NCI-H2107 treated with DMSO at 0.1 percent for 48 hours (cell line): ENCODE results near the gene USP32.

Source experiments
- DNase-seq: peaks from one replicate; lab custom pipeline; 2025; ENCODE audit not compliant: unreplicated experiment; lab: John Stamatoyannopoulos, UW

The USP32 gene

GRCh38 chr17:60303406-60304099, 88.4 kb downstream of the USP32 start:
- no peak for DNase-seq

GRCh38 chr17:60301649-60302048, 90.3 kb downstream of the USP32 start:
- DNase-seq, result no peak

GRCh38 chr17:60300949-60301348, 91.0 kb downstream of the USP32 start:
- DNase-seq, result no peak

- DNase-seq, result no peak
Measured at GRCh38 chr17:60300011-60300410, 91.9 kb downstream of the USP32 start.

DNA sequence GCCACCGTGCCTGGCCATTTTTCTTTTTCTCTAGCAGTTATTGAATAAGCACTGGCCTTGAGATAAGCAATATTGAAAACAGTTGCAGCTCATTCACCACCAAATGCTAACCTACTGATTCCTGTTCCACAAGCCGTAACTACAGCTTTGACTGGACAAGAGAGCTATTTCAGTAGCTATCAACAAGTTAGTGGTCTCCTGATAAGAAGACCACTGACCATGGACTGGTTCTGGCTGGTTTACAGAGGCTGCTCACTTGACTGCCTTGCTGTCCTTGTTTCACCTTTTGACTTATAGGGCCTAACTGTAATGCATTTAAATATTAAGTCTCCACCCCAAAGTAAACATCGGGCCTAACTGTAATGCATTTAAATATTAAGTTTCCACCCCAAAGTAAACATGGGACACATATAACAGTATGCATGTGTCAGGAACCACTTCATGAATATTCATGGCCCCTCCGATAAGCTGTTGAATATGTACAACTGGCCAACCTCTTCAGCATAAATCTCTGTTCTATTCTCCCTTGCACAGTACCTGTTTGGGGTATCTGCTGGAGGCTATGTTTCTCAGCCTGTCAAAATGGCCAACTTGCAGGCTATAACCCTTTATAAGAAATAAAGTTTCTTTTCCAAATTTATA, 94.1 kb downstream of the USP32 start:
- no peak for DNase-seq

GRCh38 chr17:60296177-60296576, 95.8 kb downstream of the USP32 start:
- DNase-seq, result no peak

- no peak for DNase-seq
Measured at GRCh38 chr17:60293580-60294335, 98.2 kb downstream of the USP32 start.

GRCh38 chr17:60292697-60293096, 99.2 kb downstream of the USP32 start:
- no peak for DNase-seq

- DNase-seq, result no peak
Measured at GRCh38 chr17:60284709-60285108, 107.2 kb downstream of the USP32 start.

DNA sequence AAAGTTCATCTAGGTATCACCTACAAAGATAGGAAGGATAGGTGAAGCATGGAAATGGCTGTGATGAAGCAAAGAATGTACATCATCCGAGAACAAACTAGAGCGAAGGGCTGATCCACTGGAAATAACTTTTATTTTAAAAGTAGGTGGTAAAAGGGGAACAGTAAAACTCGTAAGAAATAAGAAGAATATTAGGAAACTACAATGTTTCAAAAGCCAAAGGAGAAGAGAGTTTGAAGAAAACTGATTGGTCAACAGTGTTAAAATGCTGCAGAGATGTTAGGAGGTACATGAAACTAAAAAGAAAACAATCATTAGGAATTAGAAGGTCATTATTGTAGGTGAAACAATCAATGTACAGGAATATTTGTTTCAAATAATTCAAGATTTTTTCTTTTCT, 108.1 kb downstream of the USP32 start:
- DNase-seq, result no peak

DNA sequence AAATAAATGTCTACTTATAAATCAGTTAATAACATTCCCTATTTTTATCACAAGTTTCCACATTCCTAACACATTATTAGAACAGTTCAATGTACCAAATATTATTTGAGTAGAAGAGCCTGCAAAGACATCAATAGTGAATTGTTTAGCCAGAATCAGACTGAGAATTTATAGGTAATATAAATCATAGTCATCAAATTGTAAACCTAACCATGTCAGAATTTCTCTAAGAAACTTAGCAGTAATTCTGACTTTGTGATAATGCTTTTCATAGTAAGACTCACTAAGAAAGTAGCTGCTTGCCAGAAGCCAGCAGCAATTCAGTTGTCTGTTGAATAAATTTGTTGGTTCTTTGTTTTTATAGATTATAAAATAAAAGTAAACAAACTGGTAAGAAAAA, 111.3 kb downstream of the USP32 start:
- DNase-seq, result no peak

DNA sequence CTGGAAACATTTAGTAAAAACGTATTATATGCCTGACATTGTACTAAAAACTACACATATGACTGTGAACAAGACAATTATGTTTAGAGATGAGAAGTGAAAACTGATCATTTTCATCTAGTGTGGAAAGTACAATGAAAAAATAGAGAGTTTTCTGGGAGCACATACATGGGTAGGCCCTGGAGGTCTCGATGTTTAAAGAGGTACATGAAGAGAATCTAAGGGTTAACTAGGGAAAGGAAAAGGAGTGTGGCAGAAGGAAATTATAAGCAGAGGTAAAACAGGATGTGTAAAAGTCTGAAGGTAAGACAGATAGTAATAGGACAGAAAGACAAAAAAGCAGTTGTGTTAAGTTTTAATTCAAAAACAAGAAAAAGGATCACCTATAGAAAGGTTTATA, 113.7 kb downstream of the USP32 start:
- DNase-seq, result no peak

DNA sequence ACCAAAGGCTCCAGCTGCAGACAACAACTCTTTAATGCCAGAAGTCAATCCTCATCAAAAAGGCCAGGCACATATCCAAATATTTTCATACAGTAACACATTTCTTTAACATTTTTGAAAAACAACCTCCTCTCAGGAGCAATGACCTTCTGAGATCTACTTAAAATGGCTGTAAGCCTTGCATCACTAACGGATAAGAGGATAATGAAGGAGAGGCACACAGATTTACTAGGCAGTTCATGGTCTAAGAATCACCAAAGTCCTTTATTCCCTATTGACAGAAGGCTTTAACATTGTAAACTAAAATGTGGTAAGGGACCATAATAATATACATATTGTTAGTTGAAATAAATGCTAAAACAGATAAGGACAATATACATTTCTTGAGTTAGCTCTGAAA, 114.7 kb downstream of the USP32 start:
- no peak for DNase-seq

DNA sequence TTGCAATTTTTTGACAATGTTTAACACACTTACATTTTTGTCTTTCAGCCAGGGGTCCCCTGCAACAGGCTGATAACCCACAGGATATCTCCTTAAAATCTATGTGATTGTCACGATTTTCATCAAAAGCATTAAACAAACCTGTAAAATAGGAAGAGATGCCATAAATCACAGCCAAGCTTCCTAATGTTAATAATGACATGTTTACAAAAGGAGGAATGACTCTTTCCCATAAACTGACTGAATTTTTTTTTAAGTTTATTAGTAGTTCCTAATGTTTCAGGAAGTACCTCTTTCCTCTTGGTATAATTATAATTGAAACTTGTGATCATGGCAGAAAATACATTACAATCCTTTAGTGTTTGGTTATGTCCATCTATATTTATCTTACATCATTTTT, 122.5 kb downstream of the USP32 start:
- no peak for DNase-seq

- no peak for DNase-seq
Measured at GRCh38 chr17:60260540-60260939, 131.4 kb downstream of the USP32 start.

GRCh38 chr17:60258313-60258712, 133.6 kb downstream of the USP32 start:
- DNase-seq, result no peak

GRCh38 chr17:60256174-60256573, 135.8 kb downstream of the USP32 start:
- DNase-seq, result no peak

DNA sequence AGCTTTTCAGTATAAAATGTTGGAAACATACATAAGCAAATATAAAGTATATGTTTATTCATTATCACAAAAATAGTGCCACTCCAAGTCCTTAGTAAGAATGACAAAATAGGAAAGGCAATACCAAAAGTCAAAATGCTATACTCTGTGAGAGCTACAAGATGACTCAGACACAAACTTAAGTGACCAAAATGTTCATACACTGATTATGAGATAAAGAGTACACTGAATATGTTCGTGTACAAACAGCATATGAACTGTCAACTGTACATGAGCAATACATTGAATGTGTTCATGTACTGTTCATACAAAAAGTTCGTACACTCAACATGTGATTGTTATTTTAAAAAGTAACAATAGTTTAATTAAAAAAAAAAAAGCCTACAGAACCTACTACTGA, 138.9 kb downstream of the USP32 start:
- no peak for DNase-seq

DNA sequence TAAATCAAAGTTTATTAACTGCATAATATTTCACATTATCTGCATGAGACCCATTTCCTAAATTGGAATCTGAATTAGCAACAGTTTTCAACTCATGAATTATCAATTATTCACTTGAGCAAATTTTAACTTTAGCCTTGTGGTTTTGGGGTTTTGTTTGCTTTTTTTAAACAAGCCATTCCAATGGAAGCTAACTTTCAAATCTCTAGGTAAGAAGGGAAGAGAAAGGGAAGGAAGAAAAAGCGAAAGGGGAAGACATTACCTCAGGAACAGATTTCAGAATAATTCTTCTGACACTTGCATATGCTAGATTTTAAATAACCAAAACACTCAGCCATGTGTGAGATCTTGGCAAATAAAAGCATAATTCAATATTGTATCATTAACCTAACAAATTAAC, 139.5 kb downstream of the USP32 start:
- no peak for DNase-seq

GRCh38 chr17:60249290-60249826, 142.6 kb downstream of the USP32 start:
- DNase-seq, result no peak

DNA sequence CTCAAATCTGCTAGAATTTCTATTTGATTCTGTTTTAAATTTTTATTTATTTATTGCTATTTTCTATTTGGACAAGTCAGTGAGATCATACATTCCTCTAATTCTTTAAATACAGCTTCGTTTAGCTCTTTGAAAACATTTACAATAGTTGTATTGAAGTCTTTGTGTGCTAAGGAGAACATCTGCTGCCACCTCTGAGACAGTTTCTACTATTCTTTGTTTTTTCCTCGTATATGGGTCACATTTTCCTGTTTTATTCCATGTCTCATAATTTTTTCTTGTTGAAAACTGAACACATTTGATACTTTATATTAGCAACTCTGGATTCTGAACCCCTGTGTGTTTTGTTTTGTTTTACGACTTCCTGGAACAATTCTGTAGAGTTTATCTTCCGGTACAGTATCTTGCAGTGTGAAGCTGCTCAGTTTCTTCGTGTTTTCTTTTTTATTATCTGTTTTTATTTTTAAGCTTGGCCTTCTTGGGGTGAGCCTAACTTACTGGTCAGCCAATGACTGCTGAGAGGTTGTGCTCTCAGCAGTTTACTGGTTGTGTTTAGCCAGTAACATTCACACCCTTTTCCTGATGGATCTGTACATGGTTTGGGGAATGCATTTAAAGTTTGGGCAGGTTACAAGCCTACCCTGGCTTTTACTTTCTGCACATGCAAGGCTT, 143.2 kb downstream of the USP32 start:
- DNase-seq, result no peak
